ENCODE measurements around the gene EIF1.
A peak's percentile ranks its signal among the peaks of the same experiment; 100 is the strongest.
"Not testable (repeated sequence)": the region's sequence is repeated elsewhere in the genome, so short reads cannot be mapped to it uniquely, and the experiment has no call there.

Gene EIF1

DNA sequence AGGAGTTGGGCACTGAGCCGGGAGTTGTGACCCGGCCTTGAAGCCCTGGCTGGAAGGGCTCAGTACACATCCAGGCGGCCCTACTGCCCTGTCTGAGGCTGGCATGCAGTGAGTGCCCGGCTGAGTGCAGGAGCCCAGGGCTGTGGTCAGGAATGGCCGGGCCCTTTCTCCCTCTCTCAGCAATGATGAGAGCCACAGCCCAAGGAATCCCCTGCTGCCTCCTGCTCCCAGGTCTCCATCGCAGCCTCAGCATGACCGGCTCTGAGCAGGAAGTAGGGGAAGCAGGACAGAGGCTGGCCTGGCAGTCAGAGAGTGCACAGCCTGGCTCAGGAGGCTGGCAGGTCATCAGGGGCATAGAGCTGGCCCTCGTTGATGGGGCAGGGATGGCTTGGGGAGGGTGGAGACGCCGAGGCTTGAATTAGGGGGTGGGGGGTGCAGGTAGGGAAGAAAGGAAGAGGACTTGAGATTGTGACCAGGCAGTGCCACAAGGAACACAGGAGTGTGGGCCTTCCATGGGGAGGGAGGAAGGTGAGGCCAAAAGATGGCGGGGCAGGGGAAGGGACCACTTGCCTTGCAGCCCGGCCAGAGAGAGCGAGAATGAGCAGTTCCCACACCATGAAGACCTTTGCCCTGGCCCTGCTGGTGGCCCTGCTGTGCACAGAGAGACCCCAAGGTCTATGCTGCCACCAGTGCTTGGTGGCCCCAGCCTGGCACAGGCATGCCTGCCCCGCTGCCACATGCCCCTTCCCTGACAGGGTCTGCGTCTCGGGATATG lies 32.2 kb upstream of the EIF1 start:
- DNase-seq: no peak

DNA sequence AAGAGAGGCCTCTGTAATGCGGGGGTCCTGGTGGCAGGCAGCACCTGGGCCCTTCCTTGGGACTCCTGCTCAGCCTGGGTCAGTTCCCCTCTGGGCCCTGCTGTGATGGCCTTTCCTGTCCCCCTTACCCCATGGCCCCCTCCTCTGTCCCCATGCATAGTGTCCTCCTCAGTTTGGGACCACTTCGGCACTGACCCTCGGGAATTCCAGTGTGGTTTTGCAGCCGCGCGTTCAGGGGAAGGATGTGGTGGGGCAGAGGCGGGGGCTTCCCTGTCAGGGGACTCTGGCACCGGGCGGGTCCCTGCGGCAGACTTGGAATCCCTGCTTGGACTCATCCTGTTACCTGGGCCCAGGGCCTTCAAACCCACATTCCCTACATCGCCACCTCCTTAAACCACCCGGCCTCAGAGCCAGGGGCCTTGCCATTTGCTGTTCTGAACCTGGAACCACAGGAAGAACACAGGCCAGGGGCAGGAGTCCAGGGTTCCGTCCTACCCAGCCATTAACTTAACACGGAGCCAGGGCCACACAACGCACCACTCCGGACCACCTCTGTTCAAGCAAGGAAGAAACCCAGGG lies 31.4 kb upstream of the EIF1 start:
- DNase-seq: no peak

DNA sequence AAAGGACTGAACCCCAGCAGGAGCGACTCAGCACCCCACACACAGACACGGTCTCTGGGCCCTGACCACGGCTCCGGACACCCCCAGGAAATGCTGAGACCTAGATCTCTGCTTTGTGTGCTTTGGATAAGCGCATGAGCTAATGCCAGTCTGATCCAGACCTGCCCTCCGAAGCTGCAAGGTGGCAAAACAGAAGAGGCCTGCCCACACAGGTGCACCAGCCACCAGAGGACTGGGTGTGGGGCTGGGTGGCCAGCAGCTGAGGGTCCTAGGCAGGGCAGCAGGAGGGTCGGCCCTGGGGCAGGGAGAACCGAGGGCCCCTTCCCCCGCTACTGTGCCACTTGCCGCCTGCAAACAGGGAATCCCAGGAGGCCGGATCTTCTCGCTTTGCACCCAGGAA lies 30.7 kb upstream of the EIF1 start:
- DNase-seq: no peak

DNA sequence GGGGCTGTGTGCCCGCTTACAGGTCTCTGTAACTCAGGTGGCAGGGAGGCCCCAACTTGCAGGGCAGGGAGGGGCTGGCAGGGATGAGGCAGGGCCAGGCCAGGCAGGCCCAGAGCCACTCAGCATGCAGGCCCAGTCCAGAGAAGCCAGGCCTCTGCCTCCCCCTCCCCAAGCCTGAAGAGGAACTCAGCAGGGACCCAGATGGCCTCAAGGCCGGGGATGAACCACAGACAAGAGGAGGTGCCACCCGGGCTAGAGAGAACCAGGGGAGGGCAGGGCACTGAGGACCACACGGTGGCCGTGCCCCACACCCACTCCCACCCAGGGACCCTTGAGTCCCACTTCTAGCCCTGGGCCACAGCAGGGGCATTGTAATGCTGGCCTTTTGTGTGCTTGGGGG lies 29.8 kb upstream of the EIF1 start:
- DNase-seq: no peak

DNA sequence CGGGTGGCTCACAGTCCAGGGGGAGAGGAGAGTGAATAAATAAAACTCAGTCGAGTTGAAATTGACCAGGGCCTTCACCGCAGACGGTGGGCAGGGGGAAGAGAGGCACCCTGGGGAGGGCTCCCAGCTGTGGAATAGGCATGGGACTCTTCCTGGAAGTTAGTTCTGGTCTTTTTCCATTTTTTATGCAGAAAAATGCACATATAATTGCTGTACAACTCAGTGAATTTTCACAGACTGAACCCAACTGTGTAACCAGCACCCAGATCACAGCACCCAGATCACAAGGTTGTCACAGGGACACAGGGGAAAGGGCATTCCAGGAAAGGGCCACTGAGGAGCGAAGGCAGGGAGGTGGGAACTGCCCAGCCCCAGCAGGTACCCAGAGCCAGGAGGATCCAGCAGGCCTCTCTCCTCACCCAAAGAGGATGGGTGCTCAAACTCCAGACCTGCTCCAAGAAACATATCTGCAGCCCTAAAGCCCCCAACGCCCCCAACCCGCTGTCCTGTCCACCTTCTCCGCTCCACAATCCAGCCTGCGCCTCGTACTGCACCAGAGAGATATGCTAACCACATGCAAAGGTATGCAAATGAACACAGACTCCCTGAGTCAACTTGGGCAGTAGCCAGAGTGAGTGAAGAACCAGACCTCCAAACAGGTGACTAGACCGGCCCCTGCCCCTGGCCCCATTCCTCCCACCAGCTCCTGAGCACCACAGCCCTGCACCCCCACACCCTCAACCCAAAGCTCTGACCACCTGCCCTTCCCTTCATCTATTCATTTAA lies 29.1 kb upstream of the EIF1 start:
- DNase-seq: no peak

DNA sequence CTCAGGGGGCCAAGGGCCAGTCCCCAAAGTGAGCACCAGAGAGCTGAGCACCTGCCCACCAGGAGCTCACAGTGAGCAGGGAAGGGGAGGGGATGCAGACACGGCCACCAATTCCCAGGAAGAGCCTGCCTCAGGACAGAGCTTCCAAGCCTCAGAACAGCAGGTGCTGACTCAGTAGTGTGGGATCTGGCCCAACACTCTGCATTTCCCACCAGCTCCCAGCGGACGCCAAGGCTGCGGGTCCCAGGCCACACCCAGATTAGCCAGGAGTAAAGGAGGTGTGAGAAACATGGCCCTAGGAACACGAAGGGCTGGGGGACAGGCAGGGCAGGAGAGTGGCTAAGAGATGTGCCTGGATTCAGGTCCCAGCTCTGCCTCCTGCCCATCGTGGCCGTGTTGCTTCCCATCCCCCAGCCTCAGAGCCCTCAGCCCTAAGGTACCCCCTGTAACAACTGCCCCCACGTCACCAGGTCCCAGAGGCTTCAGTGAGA lies 28.4 kb upstream of the EIF1 start:
- no peak for DNase-seq

DNA sequence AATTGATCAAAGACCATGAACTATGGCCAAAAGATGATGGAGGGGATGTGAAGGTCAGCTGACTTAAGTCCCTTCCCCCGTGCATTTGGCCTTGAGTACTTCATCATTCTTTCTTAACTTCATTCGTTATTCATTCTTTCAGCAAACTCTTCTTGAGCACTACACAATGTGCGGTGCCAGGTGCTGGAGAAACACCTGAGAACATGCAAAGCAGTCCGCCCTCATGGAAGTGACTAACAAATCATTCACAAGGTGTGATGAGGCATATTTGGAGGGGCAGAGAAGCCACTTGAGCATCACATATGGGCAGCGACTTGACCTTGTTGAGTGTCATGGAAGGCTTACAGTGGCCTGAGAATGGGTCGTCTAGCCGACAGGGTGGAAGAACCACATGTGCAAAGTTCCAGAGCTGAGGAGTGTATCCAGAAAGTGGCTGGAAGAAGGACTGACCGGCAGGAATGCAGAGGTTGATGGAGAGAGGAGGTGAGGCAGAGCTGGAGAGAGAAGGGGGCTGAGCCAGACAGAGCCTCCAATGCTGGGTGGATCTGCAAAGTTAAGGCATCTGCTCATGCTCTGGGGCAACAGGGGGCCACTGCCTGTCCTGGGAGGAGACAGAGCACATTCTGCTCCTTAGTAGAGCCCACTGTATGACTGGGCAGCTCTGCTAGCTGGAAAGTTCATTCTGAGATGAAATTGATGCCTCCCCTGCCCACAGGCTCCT lies 25.1 kb upstream of the EIF1 start:
- DNase-seq: no peak

DNA sequence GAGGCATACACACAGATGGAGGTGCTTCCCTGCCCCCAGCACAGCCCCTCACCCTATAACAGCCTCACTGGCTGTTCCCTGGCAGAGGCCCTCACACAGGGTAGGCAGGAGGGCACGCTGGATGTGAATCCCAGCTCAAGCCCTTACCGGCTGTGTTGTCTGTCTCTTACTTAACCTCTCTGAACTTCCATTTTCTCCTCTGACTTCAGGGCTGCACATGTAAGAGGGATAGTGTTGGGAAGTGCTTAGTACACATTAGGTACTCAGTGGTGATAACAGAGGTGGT lies 24.6 kb upstream of the EIF1 start:
- DNase-seq: no peak

DNA sequence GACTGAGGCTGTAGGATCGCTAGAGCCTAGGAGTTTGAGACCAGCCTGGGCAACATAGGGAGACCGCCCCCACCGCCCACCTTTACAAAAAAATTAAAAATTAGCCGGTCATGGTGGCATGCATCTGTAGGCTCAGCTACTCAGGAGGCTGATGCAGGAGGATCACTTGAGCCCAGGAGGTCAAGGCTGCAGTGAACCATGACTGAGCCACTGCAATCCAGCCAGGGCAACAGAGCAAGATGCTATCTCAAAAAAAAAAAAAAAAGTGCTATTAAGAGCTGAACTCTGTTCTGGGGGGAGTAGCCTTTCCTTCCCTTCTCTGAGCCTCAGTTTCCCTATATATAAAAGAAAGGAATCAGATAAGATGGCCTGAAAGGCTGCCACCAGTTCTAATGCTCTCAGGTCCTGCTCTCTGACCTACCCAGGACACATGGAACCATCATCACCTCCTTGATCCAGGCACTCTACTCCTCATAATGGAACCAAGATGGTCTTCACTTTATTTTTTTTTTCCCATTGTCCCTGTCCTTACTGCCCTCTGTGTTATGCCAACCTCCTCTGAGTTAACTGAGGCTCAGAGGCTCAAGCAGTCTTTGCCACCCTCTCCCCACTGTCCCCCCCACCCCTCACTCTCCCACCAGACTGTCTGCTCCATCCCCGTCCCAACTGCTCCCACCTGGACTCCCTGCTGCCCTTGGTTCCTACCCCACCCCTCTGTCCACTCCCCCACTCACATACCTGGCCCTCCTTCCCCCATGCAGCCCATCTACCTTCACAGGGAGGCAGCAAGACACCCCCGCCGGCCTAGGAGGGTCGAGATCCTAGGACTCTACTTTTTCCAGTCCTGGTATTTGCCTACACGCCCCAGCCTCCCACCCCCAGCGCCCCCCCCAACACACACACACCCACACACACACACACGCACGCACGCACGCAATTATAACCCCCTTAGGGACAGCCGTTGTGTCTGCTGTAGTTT lies 23.8 kb upstream of the EIF1 start:
- DNase-seq: no peak

DNA sequence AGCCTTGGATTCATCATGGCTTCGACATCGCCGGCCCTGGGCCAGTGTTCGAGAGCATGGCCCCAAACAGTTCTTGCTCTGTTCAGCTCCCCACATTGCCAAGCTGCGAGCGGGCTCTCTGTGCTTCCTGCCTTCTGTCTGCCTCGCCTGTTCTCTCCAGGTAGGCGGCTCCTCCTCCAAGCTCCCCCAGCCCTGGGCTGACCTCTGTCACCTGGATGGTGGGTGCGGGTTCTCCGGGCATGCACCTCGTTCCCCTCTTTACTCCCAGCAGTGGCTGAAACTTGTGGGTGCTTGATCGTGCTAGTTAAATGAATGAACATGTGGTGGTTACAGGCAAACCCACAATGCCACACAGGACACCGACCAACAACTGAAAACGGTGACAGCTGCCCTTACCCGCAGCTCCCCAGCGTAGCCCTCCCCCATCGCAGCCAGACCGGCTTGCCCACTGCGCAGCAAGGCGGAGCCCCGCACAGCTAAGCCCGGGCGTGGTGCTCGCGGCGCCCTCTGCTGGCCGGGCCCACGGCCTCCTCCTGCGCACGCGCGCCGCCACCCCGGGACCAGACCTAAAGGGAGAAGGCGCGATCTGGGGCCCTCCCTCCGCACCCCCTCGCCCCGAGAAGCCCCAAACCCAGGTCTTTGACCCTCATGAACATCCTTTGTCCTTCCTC lies 23.0 kb upstream of the EIF1 start:
- peak; percentile 75 to 79 for DNase-seq

DNA sequence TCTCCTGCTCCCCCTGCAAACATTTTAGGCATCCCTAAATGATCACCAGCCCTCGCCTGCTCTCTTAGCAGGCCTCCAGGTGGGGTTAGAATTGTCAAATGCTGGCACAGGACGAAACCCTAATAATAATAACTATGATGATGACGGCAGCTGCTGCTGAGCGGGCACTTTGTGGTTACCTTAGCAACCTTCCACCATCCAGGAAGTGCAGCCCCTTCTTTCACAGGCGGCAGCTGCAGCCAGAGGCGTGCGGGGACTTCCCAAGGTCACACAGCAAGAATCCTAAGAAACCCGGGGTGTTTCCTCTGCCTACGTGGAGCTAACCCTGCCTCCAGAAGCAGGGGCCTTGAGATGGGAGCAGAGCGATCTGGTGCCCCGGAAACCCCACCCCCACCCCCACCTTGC lies 22.4 kb upstream of the EIF1 start:
- DNase-seq: no peak

DNA sequence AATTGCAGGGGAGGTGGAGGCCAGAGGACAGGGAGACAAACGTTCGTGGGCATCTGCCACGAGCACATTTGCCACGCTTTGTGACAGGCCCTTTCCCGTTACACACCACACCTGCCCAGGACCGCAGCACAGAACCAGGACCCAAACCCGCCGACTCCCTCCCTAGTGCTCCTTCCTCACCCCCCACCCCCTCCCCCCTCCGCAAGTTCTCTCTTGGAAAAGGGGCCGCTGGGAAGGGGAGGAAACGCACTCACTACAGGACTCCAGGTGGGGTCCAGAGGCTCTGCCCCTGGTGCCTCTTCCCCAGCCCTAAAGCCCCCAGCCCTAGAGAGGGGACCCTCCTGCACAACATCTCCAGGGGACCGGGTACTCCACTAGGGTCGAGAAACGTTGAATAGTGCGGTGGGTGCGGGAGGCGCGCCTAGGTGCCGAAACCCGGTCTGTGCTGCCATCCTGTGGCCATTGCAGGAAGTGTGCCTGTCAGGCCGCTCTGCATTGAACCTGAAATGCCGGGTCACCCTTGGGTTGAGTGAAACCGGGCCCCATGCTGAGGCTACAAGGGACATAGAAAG lies 21.9 kb upstream of the EIF1 start:
- peak; percentile 60 to 77 for DNase-seq

DNA sequence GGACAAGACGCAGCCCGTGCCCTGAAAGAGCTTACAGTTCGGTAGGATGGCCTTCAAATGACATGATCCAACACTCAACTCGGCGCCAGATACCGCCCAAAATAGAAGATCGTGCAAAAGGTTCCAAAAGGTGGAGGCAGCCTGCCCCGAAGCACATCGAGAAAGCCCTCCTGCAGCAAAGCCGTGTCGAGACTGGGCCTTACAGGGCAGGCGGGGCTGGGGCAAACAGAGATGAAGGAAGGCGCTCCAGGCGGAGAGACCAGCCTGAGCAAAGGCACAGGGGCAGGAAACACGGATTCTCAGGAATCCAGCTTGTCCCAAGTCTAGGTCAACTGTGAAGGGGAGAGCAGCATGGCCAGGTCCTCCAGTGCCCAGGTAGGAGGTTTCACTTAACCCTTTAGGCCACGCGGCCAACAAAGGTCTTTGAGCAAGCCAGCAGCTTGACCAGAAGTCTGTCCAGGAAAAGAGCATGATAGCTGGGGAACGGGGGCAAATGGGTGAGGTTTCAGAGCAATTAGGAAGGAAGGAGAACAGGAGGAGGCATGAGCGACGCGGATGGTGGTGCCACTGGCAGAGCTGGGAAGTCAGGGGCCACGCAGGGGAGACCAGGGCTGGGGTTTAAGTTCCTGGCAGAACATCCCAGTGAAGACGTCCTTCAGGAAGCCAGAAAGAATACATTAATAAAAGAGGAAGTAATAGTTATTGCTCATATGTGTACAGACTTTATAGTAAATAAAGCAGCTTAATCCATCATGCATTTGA lies 21.2 kb upstream of the EIF1 start:
- no peak for DNase-seq

DNA sequence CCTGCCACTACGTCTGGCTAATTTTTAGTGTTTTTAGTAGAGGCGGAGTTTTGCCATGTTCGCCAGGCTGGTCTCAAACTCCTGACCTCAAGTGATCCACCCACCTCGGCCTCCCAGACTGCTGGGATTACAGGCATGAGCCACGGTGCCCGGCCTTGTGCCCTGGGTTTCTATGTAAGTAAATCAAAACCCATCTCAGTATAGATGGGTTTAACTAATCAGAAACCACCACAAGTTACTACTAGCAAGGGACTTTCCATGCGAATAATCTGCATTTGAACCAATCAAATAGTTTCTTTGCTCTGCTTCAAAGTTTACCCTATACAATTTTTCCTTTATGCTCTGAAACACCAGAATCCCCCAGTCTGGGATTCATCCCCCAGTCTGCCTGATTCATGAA lies 16.5 kb upstream of the EIF1 start:
- no peak for DNase-seq

DNA sequence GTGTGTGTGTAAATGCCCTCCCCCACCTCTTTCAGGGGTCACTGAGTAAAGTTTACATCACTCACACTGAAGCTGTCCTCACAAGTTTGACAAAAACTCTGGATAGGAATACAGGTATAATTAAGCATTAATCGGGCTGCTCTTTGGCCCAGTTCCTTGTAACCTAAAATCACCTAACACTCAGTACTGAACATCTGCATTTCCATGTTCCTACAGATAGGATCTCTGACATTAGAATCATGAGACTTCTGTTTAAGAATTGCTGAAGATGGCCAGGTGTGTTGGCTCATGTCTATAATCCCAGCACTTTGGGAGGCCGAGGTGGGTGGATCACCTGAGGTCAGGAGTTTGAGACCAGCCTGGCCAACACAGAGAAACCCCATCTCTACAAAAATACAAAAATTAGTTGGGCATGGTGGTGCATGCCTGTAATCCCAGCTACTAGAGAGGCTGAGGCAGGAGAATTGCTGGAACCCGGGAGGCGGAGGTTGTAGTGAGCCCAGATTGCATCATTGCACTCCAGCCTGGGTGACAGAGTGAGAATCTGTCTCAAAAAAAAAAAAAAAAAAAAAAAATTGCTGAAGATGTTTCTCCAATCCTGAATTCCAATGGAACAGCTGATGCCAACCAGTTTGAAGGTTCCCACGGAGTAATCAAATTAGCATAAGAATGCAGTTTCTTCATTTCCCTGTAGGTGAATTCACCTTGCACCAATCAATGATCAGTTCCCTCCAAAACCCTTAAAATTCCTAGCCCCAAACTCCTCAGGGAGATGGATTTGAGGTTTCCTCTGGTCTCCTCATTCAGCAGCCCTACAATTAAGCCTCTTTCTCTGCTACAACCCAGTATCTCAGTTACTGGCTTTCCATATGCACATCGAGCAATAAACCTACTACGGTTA lies 13.3 kb upstream of the EIF1 start:
- not testable (repeated sequence) for DNase-seq

DNA sequence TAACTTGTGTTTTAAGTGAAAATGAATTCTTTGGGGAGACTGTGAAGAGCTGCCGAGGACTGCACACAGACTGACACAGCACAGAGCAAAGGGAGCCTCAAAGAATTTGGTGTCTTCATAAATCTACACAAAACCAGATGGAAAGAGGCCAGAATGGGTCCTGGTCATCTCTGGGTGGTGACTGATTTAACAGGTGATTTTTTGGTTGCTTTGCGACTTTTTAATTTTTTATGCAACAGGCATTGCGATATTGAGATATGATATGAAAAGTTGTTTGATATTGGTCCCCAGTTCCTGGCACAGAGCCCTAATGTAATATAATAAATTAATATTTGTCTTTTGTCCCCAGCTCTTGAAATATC lies 12.6 kb upstream of the EIF1 start:
- no peak for DNase-seq

DNA sequence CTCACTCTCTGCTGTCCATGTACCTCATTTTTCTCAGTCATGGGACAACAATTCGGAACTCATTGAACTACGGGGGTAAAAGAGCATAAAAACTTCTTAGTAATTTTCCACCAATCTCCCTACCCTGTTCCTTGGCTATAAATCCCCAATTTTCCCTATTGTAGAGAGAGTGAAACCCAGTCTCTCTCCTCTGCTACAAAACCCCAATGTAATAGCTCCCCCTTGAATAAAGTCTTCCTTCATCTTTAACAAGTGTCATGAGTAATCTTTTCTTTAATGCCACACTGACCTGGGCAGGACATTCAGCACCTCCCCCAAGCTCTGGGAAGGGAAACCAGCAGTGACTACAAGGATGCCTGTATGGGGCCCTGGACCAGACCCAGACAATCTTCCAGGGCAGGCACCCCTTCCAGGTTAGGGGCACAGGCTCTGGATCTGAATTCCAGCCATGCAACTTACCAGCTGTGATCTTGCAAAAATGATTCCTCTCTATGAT lies 10.2 kb upstream of the EIF1 start:
- no peak for DNase-seq

DNA sequence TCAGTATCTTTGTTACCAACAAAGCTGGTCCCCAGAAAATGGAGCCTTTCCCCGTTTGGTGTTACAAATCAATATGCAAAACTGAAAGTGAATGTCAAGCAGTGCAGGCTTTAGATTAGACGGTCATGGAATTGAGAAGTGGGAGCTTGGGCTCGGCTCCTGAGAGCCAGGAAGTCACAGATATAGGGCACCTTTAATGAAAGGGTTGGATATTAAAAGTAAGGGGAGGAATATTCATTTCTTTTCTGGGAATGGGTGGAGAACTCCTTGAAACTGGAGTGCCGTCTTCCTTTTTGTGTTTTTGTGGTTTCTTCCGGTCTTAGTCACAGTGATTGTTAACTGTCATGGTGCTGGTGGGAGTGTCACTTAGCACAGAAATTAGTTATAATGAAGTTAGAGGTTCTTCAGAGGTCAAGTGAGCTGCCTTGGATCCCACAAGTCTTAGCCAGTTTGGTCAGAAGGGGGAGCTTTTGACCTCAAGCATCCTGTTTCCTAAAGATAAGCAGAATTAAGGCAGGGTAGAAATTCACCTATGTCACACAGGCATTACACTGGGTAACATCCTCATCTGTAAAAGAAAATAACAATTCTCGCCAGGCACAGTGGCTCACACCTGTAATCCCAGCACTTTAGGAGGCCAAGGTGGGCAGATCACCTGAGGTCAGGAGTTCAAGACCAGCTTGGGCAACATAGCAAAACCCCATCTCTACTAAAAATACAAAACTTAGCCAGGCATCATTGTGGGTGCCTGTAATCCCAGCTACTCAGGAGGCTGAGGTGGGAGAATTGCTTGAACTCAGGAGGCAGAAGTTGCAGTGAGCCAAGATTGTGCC lies 9.6 kb upstream of the EIF1 start:
- no peak for DNase-seq

Data from hippocampal formation (tissue), 2 donors.